ENCODE measurements around the gene MFF.

The MFF gene

DNA sequence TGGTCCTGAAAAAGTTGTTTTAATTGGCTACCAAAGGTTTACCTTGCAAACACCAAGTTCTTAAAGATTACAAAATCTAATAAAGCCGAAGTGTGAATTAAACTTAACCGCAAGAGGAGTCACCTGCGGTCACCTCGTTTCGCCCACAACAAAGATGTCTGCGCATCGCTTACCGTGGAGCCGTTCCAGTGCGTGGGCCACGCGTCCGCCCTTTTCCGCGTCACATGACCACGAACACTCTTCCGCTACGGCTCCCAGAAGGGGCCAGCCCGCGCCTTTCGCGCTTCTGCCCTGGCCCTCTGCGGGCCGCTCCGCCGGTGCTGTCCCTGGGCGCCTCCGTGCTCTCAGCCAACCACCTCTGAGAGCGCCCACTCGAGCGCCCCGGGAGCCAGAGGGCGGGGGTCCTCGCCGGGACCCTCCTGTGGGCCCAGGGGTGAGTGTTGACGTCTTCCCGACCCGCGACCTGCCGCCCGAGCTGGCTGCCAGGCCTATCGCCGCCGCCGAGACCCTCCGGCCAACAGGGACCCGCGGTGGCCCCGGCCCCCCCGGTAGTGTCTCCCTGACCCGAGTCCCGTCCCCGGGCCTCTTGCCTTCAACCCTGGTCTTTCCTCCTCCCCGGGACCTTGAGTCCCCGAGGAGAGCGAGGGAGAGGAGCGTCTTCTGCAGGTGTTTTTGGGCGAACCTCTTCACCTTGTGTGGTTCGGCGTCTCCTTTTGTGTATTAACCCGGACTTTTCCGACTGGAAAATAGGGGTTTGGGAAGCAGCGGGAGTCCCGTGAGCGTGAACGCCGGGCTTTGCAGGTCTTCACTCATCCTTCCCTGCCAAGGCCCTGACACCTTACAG is at the start of gene MFF:
MFF (plus strand) TSS at position 257 of the 844 bp plus-strand sequence. CDS start 5,415 bp downstream, outside the sequence.
- peak; percentile 78 for DNase-seq

- DNase-seq, result no peak
These were observed 44.2 kb upstream of the MFF start for GRCh38 chr2:227280895-227281294.

DNA sequence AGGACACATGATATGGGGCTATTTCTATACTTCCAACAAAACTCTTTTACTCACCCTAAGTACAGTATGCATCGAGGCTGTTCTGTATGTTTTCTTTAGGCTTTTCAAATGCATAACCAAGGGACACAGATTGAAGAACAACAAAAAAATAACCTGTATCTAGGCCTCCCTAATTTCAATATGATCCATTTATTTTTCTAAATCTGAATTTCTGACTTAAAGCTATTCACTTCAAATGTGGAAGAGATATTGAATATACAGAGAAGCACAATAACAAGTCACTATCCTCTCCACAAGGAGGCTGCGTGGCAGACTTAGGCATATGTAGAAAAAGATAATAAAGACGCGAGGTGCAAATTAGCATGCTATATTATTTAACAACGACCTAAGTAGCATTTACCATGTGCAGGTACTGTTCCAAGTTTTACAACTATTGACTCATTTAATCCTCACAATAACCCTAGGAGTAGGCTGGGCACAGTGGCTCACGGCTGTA is 39.3 kb upstream of the MFF start:
- DNase-seq, result no peak

GRCh38 chr2:227287771-227288170 is 37.3 kb upstream of the MFF start:
- DNase-seq, result no peak

GRCh38 chr2:227292314-227292713 is 32.7 kb upstream of the MFF start:
- no peak for DNase-seq

- no peak for DNase-seq
These were observed 31.5 kb upstream of the MFF start for GRCh38 chr2:227293531-227293930.

GRCh38 chr2:227295806-227296205 is 29.2 kb upstream of the MFF start:
- no peak for DNase-seq

DNA sequence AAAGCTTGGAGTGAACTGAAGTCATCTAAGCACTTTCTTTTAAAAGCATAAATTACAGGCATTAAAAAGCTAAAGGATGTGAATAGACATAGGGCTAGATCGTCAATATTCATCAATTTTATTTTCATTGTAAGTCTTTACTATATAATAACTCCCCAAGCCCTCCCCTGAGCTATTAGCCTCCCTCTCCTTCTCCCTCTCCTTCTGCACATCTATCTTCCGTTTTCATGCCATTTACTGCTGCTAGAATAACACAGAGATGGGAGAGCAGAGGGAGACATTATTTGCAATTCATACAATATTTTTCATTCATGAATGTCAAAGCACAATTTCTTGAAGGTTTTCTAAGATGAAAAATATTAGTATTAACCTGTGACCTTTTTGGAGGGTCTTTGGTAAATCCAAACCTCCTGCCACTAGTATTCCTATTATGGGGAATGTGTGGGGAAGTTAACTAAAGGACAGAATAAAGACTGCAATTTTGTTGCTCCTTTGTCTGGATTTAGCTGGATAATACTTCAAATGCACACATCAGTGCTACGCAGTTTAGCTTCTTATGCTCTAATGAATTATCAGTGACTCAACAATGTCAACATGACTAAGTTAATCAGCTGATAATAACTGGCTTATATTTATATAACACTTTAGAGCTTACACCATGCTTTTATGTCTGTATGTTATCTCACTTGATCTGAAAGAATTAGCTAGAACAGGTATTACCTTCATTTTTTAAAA is 28.2 kb upstream of the MFF start:
- no peak for DNase-seq

- DNase-seq, result no peak
These were observed 23.5 kb upstream of the MFF start for GRCh38 chr2:227301523-227301922.

GRCh38 chr2:227308784-227309183 is 16.3 kb upstream of the MFF start:
- DNase-seq, result no peak

GRCh38 chr2:227310756-227311110 is 14.3 kb upstream of the MFF start:
- DNase-seq, result no peak

DNA sequence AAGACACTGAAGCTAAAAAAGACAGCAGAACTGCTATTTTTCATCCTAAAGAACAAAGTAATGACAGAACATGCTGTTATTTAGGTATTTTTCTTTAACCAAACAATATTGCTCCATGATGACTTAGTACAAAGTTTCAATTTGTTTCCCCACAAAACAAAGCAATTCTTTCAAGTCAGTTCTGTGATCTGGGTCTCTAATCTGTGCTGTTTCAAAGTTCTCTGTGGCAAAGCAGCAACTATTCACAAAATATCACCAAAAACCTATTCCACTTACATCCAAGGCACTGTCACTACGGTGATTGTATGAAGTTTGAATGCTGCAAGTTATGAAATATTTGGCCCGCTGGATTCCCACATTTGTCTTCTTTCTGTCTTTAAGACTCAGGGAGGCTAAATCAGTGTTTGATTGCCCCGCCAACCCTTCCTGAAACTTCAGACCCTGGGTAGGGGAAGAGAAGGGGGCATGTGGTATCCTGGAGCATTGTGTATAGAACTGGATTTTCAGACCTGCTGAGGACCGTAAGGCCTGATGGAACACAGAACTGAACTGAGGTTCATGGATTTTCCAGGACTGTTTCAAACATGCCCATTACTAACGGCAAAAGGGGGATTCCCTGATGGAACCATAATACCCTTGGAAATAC is 13.1 kb upstream of the MFF start:
- no peak for DNase-seq

- no peak for DNase-seq
These were observed 12.5 kb upstream of the MFF start for GRCh38 chr2:227312579-227312978.

GRCh38 chr2:227313310-227313709 is 11.7 kb upstream of the MFF start:
- DNase-seq, result no peak

GRCh38 chr2:227317834-227318233 is 7.2 kb upstream of the MFF start:
- no peak for DNase-seq

- no peak for DNase-seq
These were observed 4.6 kb upstream of the MFF start for GRCh38 chr2:227320305-227321094.

DNA sequence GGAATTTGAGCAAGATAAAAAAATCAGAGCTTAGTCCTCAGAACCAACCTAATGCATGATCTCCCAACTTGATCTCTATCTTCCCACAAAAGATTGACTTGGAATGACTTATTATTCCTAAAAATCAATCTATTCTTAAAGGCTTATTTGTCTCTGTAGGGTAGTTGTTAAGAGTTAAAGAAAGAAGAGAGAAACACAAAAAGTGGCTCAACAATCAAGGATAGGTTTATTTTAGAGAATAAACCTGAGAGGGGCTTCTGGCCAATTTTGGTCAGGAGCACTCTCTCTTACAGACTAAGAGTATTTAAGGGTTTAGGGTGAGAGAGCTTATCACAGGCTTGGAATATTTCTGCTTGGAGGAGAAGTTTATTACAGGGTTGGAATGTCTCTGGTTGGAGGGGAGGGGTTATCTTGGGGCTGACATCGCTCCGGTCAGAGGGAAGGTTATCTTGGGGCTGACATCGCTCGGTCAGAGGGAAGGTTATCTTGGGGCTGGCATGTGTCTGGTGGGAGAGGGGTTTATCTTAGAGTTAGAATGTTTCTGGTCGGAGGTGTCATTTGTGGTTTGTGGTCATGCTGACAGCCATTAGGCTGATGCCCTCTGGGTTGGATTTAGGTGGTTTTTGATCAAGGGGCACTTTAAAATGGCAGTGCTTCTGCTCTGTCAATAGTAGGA is 2.4 kb upstream of the MFF start:
- no peak for DNase-seq

DNA sequence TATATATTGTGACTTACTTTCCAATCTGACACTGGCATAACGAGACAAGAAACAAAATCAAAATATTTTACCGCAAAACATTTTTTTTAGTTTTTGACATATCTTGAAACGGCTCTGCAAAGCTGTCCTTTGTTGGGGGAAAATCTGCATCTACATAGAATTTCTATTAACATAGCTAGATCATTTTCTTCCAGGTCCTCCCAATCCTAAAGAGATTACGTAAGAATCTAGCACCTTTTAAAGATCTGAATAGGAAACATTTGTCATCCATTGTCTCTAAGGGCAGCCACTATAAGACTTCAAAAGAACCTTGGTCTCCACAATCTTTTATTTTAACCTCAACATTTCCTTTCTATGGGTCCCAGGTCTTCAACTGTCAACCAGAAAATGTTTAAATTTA is 1.2 kb upstream of the MFF start:
- DNase-seq, result no peak

- peak; percentile 17 for DNase-seq
These were observed 433 bp upstream of the MFF start for GRCh38 chr2:227324642-227324994.

DNA sequence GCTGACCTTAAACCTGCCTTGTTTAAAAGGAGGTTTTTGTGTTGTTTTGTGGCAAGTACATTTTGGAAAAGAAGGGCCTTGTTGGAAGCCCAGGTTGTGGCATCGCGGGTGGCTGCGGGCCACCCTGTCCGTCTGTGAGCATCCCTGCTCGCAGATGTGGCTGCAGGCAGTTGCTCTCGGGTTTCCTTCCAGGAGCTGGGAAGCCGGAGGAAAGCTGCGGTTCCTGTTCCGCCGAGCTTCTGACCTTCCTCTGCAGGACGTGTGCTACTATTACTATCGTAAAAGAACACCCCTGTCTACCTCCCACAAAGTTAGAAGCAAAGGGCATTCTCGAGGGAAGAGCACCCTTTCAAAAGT is 766 bp downstream of the MFF start:
- DNase-seq, result peak; percentile 39

DNA sequence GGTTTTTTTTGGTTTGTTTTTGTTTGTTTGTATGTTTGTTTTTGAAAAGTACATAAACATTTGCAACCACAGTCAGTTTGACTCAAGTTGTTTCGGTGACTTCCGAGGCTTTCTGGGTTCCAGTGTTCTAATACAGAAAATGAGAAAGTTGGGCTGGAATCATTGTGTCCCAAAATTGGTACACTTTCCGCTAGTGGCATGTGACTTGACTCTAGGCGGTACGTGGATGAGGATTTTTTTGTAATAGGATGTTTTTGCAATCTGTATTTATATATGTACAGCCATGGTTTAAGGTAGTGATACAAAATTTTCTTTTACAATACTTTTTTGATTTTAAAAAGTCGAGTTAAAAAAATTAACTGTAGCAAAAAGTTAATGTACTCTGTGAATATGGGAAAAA is 1.7 kb downstream of the MFF start:
- DNase-seq, result no peak

DNA sequence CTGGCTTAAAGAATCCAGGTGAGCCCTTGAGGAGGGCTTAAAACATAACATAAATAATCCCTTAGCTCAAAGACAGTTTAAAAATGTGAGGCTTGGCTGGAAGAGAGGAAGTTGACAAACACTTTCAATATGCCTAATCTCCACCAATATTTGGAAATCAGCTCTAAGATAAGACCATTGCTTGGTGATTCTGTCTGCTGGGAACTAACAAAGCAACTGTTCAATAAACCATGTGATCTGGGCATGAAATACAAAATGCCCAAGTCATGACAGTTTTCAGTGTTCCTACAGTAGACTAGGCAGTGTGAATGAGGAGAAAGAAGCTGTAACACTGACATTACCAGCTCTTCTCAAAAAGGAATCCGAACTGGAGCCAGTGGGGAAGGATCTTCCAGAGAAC is 10.7 kb downstream of the MFF start:
- no peak for DNase-seq

DNA sequence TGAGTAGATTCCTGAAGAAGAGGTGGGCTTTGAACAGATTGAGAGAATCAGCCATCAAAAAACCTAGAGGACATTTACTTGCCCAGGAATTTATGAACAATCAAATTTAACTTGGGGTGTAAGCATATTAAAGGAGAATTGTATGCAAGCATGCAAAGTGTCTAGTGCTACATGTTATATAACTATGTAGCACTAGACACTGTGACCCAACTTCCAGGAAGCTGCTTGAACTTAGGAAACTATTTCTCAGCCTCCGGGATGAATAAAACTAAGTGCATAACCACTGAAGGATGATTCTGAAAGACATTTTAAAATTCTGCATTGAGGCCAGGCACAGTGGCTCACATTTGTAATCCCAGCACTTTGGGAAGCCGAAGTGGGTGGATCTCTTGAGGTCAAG is 12.4 kb downstream of the MFF start:
- no peak for DNase-seq
